ENCODE data around the gene CCND1. TPM values are rescaled to one million over a fixed set of nuclear protein-coding genes. Genes with fewer than 3 reads are reported as not detected.
A peak's percentile ranks its signal among the peaks of the same experiment; 100 is the strongest.

The CCND1 gene
- total and polyA plus RNA-seq, 8 donors = 24.6 to 126 (median 89.0) TPM

DNA sequence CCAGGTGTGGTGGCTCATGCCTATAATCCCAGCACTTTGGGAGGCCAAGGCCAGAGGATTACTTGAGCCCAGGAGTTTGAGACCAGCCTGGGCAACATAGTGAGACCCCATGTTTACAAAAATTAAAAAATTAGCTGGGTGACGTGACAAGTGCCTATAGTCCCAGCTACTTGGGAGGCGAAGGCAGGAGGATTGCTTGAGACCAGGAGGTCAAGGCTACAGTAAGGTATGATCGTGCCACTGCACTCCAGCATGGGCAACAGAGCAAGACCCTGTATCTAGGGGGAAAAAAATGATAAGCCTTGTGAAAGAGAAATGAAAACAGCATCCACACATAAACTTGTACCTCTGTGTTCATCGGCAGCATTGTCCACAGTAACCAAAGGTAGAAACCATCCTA lies 8.1 kb upstream of the CCND1 start:
- no peaks in the 10 kb centered on the region for H3K9me3 ChIP-seq
- TF ChIP-seq, protein P1, sequence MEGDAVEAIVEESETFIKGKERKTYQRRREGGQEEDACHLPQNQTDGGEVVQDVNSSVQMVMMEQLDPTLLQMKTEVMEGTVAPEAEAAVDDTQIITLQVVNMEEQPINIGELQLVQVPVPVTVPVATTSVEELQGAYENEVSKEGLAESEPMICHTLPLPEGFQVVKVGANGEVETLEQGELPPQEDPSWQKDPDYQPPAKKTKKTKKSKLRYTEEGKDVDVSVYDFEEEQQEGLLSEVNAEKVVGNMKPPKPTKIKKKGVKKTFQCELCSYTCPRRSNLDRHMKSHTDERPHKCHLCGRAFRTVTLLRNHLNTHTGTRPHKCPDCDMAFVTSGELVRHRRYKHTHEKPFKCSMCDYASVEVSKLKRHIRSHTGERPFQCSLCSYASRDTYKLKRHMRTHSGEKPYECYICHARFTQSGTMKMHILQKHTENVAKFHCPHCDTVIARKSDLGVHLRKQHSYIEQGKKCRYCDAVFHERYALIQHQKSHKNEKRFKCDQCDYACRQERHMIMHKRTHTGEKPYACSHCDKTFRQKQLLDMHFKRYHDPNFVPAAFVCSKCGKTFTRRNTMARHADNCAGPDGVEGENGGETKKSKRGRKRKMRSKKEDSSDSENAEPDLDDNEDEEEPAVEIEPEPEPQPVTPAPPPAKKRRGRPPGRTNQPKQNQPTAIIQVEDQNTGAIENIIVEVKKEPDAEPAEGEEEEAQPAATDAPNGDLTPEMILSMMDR (IDR thresholded peaks at IDR 0.05) = no peak
- 85 to 90% methylated on average over 4 of the region's 4 CpGs for WGBS, 2 donors
- intact Hi-C loops (cut with DNase I) = no loop called here
- peaks cover 0 to under 1% (median 0%) of the 10 kb centered on the region in 4 donors for H3K27me3 ChIP-seq
- peaks cover 0 to 17% (median 13%) of the 10 kb centered on the region in 3 donors for H3K4me1 ChIP-seq
- DNase-seq (no peak), ATAC-seq (no peak), FAIRE-seq (no peak)
- H3K4me3 ChIP-seq = no peak overlapping the region
- H3K36me3 ChIP-seq = no peaks in the 10 kb centered on the region
- H3K27ac ChIP-seq = no peak overlapping the region

DNA sequence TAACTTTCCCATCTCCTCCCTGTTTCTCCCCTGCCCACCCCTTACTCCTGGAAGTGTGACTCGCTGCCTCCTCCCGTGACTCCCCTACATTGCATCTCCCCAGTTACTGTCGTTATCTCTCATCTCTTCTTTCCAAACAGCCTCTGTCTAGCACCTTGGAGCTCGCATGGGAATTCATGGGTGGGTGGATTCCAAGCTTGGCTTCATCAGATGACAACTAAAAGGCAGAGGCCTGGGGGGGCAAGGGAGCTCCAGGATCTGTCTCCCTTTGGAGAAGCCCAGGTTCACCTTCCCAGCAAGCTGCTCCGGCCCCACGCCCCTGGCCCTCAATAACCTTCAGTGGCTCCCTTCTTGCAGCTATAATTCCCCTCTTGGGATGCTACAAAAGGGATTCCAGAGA lies 6.9 kb upstream of the CCND1 start:
- H3K36me3 ChIP-seq = no peaks in the 10 kb centered on the region
- FAIRE-seq (no peak), DNase-seq (peak in 1 of 6 donors; percentile 32), ATAC-seq (no peak)
- H3K27ac ChIP-seq = no peak overlapping the region
- H3K9me3 ChIP-seq = no peaks in the 10 kb centered on the region
- H3K4me3 ChIP-seq = no peak overlapping the region
- intact Hi-C loops (cut with DNase I) = no loop called here
- H3K27me3 ChIP-seq = peaks cover 0 to 4% (median 0%) of the 10 kb centered on the region in 4 donors
- 69 to 90% methylated on average over 6 of the region's 6 CpGs for WGBS, 2 donors
- peaks cover 0 to 22% (median 18%) of the 10 kb centered on the region in 3 donors for H3K4me1 ChIP-seq
- TF ChIP-seq, protein P1 (IDR thresholded peaks at IDR 0.05) = no peak

DNA sequence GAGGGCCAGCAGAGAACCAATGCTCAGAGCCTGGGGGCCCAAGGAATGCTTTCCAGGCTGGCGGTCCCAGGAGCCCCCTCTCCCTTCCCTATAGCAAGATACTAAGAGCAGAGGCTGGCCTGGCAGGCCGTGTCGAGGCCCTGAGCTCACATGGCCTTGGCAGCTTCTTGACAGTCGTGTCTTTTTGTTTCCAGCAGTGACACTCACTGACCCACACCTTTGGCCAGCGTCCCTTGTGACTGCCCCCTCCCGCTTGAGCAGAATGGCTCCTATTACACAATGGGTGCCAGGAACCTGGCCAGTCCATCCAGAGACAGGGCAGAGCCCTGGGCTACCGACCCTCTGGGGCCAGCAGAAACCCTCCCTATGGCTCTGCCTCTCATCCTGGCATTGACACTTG lies 6.4 kb upstream of the CCND1 start:
- no peaks in the 10 kb centered on the region for H3K9me3 ChIP-seq
- no peak overlapping the region for H3K4me3 ChIP-seq
- intact Hi-C loops (cut with DNase I) = no loop called here
- peaks cover 0 to 7% (median 0%) of the 10 kb centered on the region in 4 donors for H3K27me3 ChIP-seq
- no peak overlapping the region for H3K27ac ChIP-seq
- TF ChIP-seq, protein P1 (IDR thresholded peaks at IDR 0.05) = no peak
- ATAC-seq (no peak), FAIRE-seq (no peak), DNase-seq (peak in 1 of 6 donors; percentile 39)
- 42 to 49% methylated on average over 7 of the region's 7 CpGs for WGBS, 2 donors
- H3K36me3 ChIP-seq = no peaks in the 10 kb centered on the region
- H3K4me1 ChIP-seq = peaks cover 0 to 22% (median 18%) of the 10 kb centered on the region in 3 donors

DNA sequence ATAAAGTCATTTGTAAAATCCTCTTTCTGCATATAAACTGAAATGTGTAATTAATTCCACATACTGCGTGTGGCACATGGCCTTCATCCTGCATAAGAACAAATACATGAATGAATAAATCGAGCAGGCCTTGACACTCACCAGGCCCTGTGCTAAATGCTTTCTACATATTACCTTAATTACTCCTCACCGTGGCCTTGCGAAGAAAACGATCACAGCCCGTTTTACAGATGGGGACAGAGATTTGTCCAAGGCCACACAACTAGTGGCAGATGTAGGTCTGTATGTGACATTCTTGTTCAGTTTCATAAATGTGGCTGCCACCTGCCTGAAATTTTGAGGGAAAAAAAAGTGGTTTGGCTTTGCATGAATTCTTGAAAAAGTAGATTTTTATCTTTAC lies 5.8 kb upstream of the CCND1 start:
- intact Hi-C loops (cut with DNase I) = no loop called here
- no peak for ATAC-seq

More for the DNA sequence above, 5.8 kb upstream of the CCND1 start:
- Histone ChIP-seq H3K36me3 (no peaks in the 10 kb centered on the region), H3K27me3 (peaks cover 0 to 10% (median 0%) of the 10 kb centered on the region in 4 donors), H3K9me3 (no peaks in the 10 kb centered on the region), H3K27ac (no peak overlapping the region), H3K4me3 (no peak overlapping the region), H3K4me1 (peaks cover 0 to 22% (median 18%) of the 10 kb centered on the region in 3 donors)
- peak in 1 of 6 donors; percentile 12 for DNase-seq
- TF ChIP-seq, protein P1 (IDR thresholded peaks at IDR 0.05) = no peak
- FAIRE-seq = no peak
- 60% methylated on average over 6 of the region's 6 CpGs for WGBS, 2 donors
